ENCODE data around the gene USP11. TPM values are rescaled to one million over a fixed set of nuclear protein-coding genes. Genes with fewer than 3 reads are reported as not detected.

Gene USP11
- total RNA-seq, 1 donor from 2014 or later, result 42.2 TPM

DNA sequence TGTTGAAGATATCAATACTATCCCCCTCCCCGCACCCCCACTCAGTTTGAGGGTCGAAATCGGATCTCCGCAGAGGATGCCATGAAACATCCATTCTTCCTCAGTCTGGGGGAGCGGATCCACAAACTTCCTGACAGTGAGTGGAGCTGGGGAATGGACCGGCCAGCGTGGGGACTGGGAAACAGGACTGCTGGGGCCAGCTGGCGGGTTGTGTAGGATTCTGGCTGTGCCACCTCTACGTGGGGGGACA is 5.5 kb upstream of the USP11 start:
- DNase-seq, result no peak
- no peaks in the 10 kb centered on the region for H3K4me1 ChIP-seq
- TF ChIP-seq, protein P1, sequence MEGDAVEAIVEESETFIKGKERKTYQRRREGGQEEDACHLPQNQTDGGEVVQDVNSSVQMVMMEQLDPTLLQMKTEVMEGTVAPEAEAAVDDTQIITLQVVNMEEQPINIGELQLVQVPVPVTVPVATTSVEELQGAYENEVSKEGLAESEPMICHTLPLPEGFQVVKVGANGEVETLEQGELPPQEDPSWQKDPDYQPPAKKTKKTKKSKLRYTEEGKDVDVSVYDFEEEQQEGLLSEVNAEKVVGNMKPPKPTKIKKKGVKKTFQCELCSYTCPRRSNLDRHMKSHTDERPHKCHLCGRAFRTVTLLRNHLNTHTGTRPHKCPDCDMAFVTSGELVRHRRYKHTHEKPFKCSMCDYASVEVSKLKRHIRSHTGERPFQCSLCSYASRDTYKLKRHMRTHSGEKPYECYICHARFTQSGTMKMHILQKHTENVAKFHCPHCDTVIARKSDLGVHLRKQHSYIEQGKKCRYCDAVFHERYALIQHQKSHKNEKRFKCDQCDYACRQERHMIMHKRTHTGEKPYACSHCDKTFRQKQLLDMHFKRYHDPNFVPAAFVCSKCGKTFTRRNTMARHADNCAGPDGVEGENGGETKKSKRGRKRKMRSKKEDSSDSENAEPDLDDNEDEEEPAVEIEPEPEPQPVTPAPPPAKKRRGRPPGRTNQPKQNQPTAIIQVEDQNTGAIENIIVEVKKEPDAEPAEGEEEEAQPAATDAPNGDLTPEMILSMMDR (IDR thresholded peaks at IDR 0.05; ENCODE audit: borderline replicate concordance), result no peak
- no peaks in the 10 kb centered on the region for H3K9me3 ChIP-seq (replicated peaks)
- no peak overlapping the region for H3K4me3 ChIP-seq
- peaks cover 51% of the 10 kb centered on the region for H3K36me3 ChIP-seq
- intact Hi-C loops (cut with micrococcal nuclease), result no loop called here
- no peaks in the 10 kb centered on the region for H3K27me3 ChIP-seq (ENCODE audit: low read depth)
- H3K27ac ChIP-seq (replicated peaks), result no peak overlapping the region

DNA sequence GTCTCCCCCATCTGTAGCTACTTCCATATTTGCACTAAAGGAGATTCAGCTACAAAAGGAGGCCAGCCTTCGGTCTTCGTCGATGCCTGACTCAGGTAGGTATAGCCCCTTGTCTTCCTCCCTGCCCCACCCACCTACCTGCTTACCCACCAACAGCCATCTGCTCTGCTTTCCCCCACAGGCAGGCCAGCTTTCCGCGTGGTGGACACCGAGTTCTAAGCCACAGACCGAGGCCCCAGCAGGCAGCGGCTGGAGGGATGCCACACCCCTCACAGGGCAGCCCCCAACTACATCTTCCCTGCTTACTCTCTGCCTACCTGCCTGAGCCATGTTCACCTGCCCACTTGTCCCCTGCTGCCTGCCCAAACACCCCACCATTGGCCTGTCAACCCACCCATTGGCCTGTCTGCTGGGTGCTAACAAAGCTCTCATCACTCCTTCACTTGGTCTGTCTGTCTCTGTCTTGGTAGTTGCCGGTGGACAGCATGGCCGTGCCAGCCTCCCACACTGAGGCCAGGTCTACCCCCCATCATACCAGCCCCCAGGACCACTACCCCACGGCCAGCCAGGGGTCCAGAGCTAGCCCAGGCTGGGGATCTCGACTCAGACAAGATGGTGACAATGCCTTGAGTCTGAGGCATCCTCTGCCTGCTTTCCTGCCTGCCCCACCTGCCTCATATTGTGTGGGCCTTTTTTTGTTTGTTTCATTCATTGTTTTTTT is 4.1 kb upstream of the USP11 start:
- H3K27ac ChIP-seq (replicated peaks), result no peak overlapping the region
- H3K9me3 ChIP-seq (replicated peaks), result no peaks in the 10 kb centered on the region
- H3K27me3 ChIP-seq (ENCODE audit: low read depth), result no peaks in the 10 kb centered on the region
- H3K4me1 ChIP-seq, result no peaks in the 10 kb centered on the region
- H3K4me3 ChIP-seq, result no peak overlapping the region
- no peak for DNase-seq
- intact Hi-C loops (cut with micrococcal nuclease), result no loop called here
- TF ChIP-seq, protein P1 (IDR thresholded peaks at IDR 0.05; ENCODE audit: borderline replicate concordance), result no peak
- H3K36me3 ChIP-seq, result peaks cover 48% of the 10 kb centered on the region

DNA sequence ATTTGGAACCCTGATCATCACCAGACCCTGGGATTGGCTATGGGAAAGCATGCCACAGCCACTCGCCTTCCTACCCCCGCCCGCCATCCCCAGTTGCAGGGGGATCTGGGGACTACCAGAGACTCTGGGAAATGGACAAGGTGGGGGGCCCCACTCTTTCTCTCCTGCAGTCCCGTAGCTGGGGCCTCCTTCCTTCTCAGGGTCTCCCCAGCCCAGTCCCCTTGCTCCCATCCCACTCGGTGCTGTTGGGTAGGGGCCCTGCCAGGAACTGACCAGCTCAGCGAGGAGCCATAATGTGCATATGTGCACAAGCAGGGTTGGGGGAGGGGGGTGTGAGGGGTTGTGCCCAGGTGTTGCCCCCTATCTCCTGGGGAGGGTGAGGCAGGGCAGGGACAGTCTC is 3.4 kb upstream of the USP11 start:
- no peak overlapping the region for H3K4me3 ChIP-seq
- H3K27me3 ChIP-seq (ENCODE audit: low read depth), result no peaks in the 10 kb centered on the region
- H3K36me3 ChIP-seq, result peaks cover 40% of the 10 kb centered on the region
- H3K9me3 ChIP-seq (replicated peaks), result no peaks in the 10 kb centered on the region
- no peak overlapping the region for H3K27ac ChIP-seq (replicated peaks)
- TF ChIP-seq, protein P1 (IDR thresholded peaks at IDR 0.05; ENCODE audit: borderline replicate concordance), result no peak
- no peak for DNase-seq
- peaks cover 2% of the 10 kb centered on the region for H3K4me1 ChIP-seq
- intact Hi-C loops (cut with micrococcal nuclease), result no loop called here

DNA sequence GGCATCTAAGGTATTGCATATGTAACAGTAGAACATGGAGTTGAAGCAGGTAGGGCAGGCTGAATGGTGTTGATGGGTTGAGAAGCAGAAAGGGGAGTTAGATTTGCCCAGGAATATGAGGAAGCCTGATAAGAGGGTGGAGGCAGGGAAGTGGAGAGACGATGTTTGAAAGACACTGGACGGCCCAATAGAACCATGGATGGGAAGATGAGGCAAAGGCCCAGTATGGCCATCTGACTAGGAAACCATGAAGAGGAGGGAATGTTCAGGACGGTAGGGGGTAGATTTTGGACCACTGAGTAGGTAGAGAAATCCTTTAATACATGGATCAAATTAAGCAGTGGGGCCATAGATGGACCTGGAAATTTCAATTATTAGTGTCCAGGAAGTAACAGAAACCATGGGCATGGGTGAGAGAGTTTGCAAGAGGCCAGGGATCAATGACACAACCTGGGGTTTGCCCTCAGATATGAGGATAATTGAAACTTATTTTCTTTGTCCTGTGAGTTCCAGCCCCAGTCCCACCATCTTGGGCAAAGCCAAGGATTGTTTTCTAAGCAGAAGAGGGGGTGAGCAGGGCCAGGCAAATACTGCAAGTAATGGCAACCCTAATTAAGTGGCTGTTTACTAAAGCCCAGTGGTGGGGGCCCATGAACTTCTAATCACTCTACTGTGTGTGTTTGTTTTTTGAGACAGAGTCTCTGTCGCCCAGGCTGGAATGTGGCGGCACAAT is 2.5 kb upstream of the USP11 start:
- Histone ChIP-seq H3K4me1 (peaks cover 9% of the 10 kb centered on the region), H3K27ac (replicated peaks) (no peak overlapping the region), H3K4me3 (no peak overlapping the region), H3K27me3 (ENCODE audit: low read depth) (no peaks in the 10 kb centered on the region), H3K36me3 (peaks cover 32% of the 10 kb centered on the region), H3K9me3 (replicated peaks) (no peaks in the 10 kb centered on the region)
- DNase-seq, result no peak
- intact Hi-C loops (cut with micrococcal nuclease), result no loop called here
- TF ChIP-seq, protein P1 (IDR thresholded peaks at IDR 0.05; ENCODE audit: borderline replicate concordance), result no peak

DNA sequence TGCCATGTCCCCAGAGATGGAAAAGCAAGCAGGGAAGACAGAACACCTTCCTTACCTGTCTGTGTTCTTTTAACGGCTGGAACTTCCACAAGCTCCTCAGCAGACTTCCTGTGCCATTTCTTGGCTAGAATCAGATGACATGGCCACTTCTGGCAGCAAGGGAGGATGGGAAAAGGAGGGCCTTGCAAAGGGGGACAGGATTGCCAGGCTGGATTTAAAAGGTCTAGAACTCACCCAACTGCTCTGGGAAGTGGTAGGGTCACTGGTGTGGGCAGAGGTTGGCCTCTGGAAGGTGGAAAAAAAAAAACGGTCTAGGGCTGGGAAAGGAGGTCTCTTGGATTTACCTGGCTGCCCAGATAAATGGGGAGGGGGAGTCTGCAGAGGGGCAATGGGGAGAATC is 1.6 kb upstream of the USP11 start:
- Histone ChIP-seq H3K4me1 (peaks cover 14% of the 10 kb centered on the region), H3K27ac (replicated peaks) (no peak overlapping the region), H3K9me3 (replicated peaks) (no peaks in the 10 kb centered on the region), H3K27me3 (ENCODE audit: low read depth) (no peaks in the 10 kb centered on the region), H3K36me3 (peaks cover 23% of the 10 kb centered on the region), H3K4me3 (no peak overlapping the region)
- TF ChIP-seq, protein P1 (IDR thresholded peaks at IDR 0.05; ENCODE audit: borderline replicate concordance), result no peak
- intact Hi-C loops (cut with micrococcal nuclease), result no loop called here
- DNase-seq, result no peak
